ENCODE results near the gene CFAP107.
"Not testable (repeated sequence)": the region's sequence is repeated elsewhere in the genome, so short reads cannot be mapped to it uniquely, and the experiment has no call there.

Gene CFAP107

DNA sequence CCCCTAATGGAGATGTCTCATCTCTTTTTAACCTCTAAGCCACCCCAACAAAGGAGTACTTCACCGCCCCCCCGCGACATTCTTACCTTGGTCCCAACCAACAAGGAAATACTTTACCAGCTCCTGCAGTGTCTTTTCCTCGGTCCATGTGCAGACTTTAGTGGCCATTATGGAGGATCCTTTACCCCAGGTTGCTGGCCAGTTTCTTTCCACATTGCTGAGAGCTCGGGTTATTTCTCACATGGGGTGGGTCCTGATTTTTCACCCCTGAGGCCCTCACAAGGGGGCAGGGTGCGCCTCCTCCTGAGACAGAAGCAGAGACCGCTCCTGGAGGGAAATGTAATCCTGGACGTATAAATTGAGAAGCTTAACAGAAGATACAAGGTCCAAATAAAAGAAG lies 33.1 kb upstream of the CFAP107 start:
- DNase-seq (ENCODE audit: insufficient read length, low spot score) = no peak
- TF ChIP-seq TAF1 (IDR thresholded peaks at IDR 0.05; ENCODE audit: low read depth, low read length) (no peak), SPI1 (IDR thresholded peaks at IDR 0.05; ENCODE audit: low read depth, low read length) (no peak), POU2F2 (IDR thresholded peaks at IDR 0.05; ENCODE audit: low read depth, low read length) (no peak), POLR2A (IDR thresholded peaks at IDR 0.05; ENCODE audit: low read depth, low read length) (no peak), POLR2AphosphoS5 (IDR thresholded peaks at IDR 0.05; ENCODE audit: low read depth, low read length) (no peak), PAX5 (IDR thresholded peaks at IDR 0.05; ENCODE audit: insufficient read depth, low read length, severe bottlenecking) (no peak)
- FAIRE-seq = no peak

- not testable (repeated sequence) for FAIRE-seq; DNase-seq (ENCODE audit: insufficient read length, low spot score)
Observed at GRCh38 chr1:12713651-12714050, 32.3 kb upstream of the CFAP107 start.

GRCh38 chr1:12714710-12715475 lies 31.1 kb upstream of the CFAP107 start:
- FAIRE-seq (no peak), DNase-seq (ENCODE audit: insufficient read length, low spot score) (no peak)
- TF ChIP-seq POLR2A (IDR thresholded peaks at IDR 0.05; ENCODE audit: low read depth, low read length) (no peak), TAF1 (IDR thresholded peaks at IDR 0.05; ENCODE audit: low read depth, low read length) (no peak), PAX5 (IDR thresholded peaks at IDR 0.05; ENCODE audit: insufficient read depth, low read length, severe bottlenecking) (no peak), POLR2AphosphoS5 (IDR thresholded peaks at IDR 0.05; ENCODE audit: low read depth, low read length) (no peak), SPI1 (IDR thresholded peaks at IDR 0.05; ENCODE audit: low read depth, low read length) (no peak), POU2F2 (IDR thresholded peaks at IDR 0.05; ENCODE audit: low read depth, low read length) (no peak)

- no peak for FAIRE-seq
- DNase-seq (ENCODE audit: insufficient read length, low spot score) = no peak
Observed at GRCh38 chr1:12715896-12716437, 30.0 kb upstream of the CFAP107 start, which contains the start of gene AADACL3. TSS of gene AADACL3 (plus strand) at chr1:12716110. CDS start at chr1:12716177, 67 bp downstream.

GRCh38 chr1:12717301-12717838 lies 28.6 kb upstream of the CFAP107 start:
- DNase-seq (ENCODE audit: insufficient read length, low spot score) = no peak
- no peak for FAIRE-seq
- TF ChIP-seq SPI1 (IDR thresholded peaks at IDR 0.05; ENCODE audit: low read depth, low read length) = no peak
- no peak for TF ChIP-seq PAX5 (IDR thresholded peaks at IDR 0.05; ENCODE audit: insufficient read depth, low read length, severe bottlenecking)
- TF ChIP-seq POLR2AphosphoS5 (IDR thresholded peaks at IDR 0.05; ENCODE audit: low read depth, low read length) = no peak
- no peak for TF ChIP-seq POU2F2 (IDR thresholded peaks at IDR 0.05; ENCODE audit: low read depth, low read length)
- TF ChIP-seq POLR2A (IDR thresholded peaks at IDR 0.05; ENCODE audit: low read depth, low read length) = no peak

More at GRCh38 chr1:12715896-12716437, 30.0 kb upstream of the CFAP107 start, which contains the start of gene AADACL3:
- TF ChIP-seq POLR2A (IDR thresholded peaks at IDR 0.05; ENCODE audit: low read depth, low read length) (no peak), TAF1 (IDR thresholded peaks at IDR 0.05; ENCODE audit: low read depth, low read length) (no peak), PAX5 (IDR thresholded peaks at IDR 0.05; ENCODE audit: insufficient read depth, low read length, severe bottlenecking) (no peak), POU2F2 (IDR thresholded peaks at IDR 0.05; ENCODE audit: low read depth, low read length) (no peak), POLR2AphosphoS5 (IDR thresholded peaks at IDR 0.05; ENCODE audit: low read depth, low read length) (no peak)

- FAIRE-seq = no peak
- TF ChIP-seq POU2F2 (IDR thresholded peaks at IDR 0.05; ENCODE audit: low read depth, low read length) (no peak), POLR2A (IDR thresholded peaks at IDR 0.05; ENCODE audit: low read depth, low read length) (no peak), SPI1 (IDR thresholded peaks at IDR 0.05; ENCODE audit: low read depth, low read length) (no peak), PAX5 (IDR thresholded peaks at IDR 0.05; ENCODE audit: insufficient read depth, low read length, severe bottlenecking) (no peak), TAF1 (IDR thresholded peaks at IDR 0.05; ENCODE audit: low read depth, low read length) (no peak), POLR2AphosphoS5 (IDR thresholded peaks at IDR 0.05; ENCODE audit: low read depth, low read length) (no peak)
- no peak for DNase-seq (ENCODE audit: insufficient read length, low spot score)
Observed at GRCh38 chr1:12722626-12723025, 23.4 kb upstream of the CFAP107 start.

DNA sequence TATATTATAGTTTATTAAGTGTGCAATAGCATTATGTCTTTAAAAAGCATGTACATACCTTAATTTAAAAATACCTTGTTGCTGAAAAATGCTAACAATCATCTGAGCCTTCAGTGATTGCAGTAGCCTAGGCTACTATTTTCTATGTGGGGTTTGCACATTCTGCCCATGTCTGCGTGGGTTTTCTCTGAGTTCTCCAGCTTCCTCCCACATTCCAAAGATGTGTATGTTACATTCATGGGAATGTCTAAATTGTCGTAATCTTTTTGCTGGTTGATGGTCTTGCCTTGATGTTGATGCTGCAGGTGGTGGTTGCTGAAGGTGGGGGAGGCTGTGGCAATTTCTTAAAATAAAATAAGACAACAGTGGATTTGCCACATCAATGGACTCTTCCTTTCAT lies 17.6 kb upstream of the CFAP107 start:
- FAIRE-seq (no peak), DNase-seq (ENCODE audit: insufficient read length, low spot score) (no peak)
- TF ChIP-seq POLR2AphosphoS5 (IDR thresholded peaks at IDR 0.05; ENCODE audit: low read depth, low read length) (no peak), POLR2A (IDR thresholded peaks at IDR 0.05; ENCODE audit: low read depth, low read length) (no peak), TAF1 (IDR thresholded peaks at IDR 0.05; ENCODE audit: low read depth, low read length) (no peak), POU2F2 (IDR thresholded peaks at IDR 0.05; ENCODE audit: low read depth, low read length) (no peak), PAX5 (IDR thresholded peaks at IDR 0.05; ENCODE audit: insufficient read depth, low read length, severe bottlenecking) (no peak), SPI1 (IDR thresholded peaks at IDR 0.05; ENCODE audit: low read depth, low read length) (no peak)

GRCh38 chr1:12730156-12730555 lies 15.8 kb upstream of the CFAP107 start:
- no peak for TF ChIP-seq TAF1 (IDR thresholded peaks at IDR 0.05; ENCODE audit: low read depth, low read length)
- no peak for TF ChIP-seq POU2F2 (IDR thresholded peaks at IDR 0.05; ENCODE audit: low read depth, low read length)
- TF ChIP-seq POLR2AphosphoS5 (IDR thresholded peaks at IDR 0.05; ENCODE audit: low read depth, low read length) = no peak
- no peak for TF ChIP-seq POLR2A (IDR thresholded peaks at IDR 0.05; ENCODE audit: low read depth, low read length)
- no peak for TF ChIP-seq PAX5 (IDR thresholded peaks at IDR 0.05; ENCODE audit: insufficient read depth, low read length, severe bottlenecking)
- no peak for TF ChIP-seq SPI1 (IDR thresholded peaks at IDR 0.05; ENCODE audit: low read depth, low read length)
- no peak for DNase-seq (ENCODE audit: insufficient read length, low spot score)
- no peak for FAIRE-seq

DNA sequence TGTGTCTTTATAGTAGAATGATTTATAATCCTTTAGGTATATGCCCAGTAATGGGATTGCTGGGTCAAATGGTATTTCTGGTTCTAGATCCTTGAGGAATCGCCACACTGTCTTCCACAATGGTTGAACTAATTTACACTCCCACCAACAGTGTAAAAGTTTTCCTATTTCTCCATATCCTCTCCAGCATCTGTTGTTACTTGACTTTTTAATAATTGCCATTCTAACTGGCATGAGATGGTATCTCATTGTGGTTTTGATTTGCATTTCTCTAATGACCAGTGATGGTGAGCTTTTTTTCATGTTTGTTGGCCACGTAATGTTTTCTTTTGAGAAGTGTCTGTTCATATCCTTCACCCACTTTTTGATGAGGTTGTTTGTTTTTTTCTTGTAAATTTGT lies 14.9 kb upstream of the CFAP107 start:
- not testable (repeated sequence) for FAIRE-seq; DNase-seq (ENCODE audit: insufficient read length, low spot score)

- DNase-seq (ENCODE audit: insufficient read length, low spot score) (no peak), FAIRE-seq (no peak)
- TF ChIP-seq TAF1 (IDR thresholded peaks at IDR 0.05; ENCODE audit: low read depth, low read length) (no peak), POLR2A (IDR thresholded peaks at IDR 0.05; ENCODE audit: low read depth, low read length) (no peak), POLR2AphosphoS5 (IDR thresholded peaks at IDR 0.05; ENCODE audit: low read depth, low read length) (no peak), PAX5 (IDR thresholded peaks at IDR 0.05; ENCODE audit: insufficient read depth, low read length, severe bottlenecking) (no peak), SPI1 (IDR thresholded peaks at IDR 0.05; ENCODE audit: low read depth, low read length) (no peak), POU2F2 (IDR thresholded peaks at IDR 0.05; ENCODE audit: low read depth, low read length) (no peak)
Observed at GRCh38 chr1:12734651-12735050, 11.3 kb upstream of the CFAP107 start.

Data from GM12891 (cell line).